HepG2 (cell line): ENCODE results near the gene APOC1. TPM values are rescaled to one million over a fixed set of nuclear protein-coding genes. Genes with fewer than 3 reads are reported as not detected.

Experiments used
- AGO2 ChIP-seq: fragments of 200-400 bp; formaldehyde crosslinking; optimal IDR thresholded peaks from 2 replicates; pipeline ENCODE3; 2017; ENCODE audit warnings: mild to moderate bottlenecking, low read depth, low read length, moderate library complexity
- ATRX ChIP-seq: sonication (generic); formaldehyde crosslinking; IDR thresholded peaks from 2 replicates; pipeline ENCODE4 v1.4.0; 2020; ENCODE audit warnings: missing genetic modification reagents, borderline replicate concordance
- CCAR2 ChIP-seq: fragments of 200-400 bp; formaldehyde crosslinking; optimal IDR thresholded peaks from 2 replicates; pipeline ENCODE3; 2018; ENCODE audit warnings: low read depth, mild to moderate bottlenecking, low read length, moderate library complexity
- CEBPG ChIP-seq: IDR thresholded peaks from 2 replicates; pipeline ENCODE4 v1.6.1; 2016
- EHMT2 ChIP-seq: fragments of 200-600 bp; sonication (generic); IDR thresholded peaks from 2 replicates; pipeline ENCODE4 v1.7.0; 2017; ENCODE audit warnings: antibody characterized with exemption, low read depth, low read length, borderline replicate concordance
- GFI1 ChIP-seq: sonication (generic); formaldehyde crosslinking; IDR thresholded peaks from 2 replicates; pipeline ENCODE4 v1.5.0; 2020; ENCODE audit warnings: missing genetic modification reagents, mild to moderate bottlenecking, borderline replicate concordance
- GZF1 ChIP-seq: sonication (generic); formaldehyde crosslinking; IDR thresholded peaks from 2 replicates; pipeline ENCODE4 v1.5.1; 2020; ENCODE audit warnings: mild to moderate bottlenecking, missing genetic modification reagents
- KDM6A ChIP-seq: IDR thresholded peaks from 2 replicates; pipeline ENCODE4 v1.6.1; 2016; ENCODE audit warnings: low read depth
- NFE2L2 ChIP-seq: fragments of 150-350 bp; IDR thresholded peaks from 2 replicates; pipeline ENCODE4 v1.6.1; 2014; ENCODE audit warnings: low read length
- NKX3-1 ChIP-seq: sonication (generic); formaldehyde crosslinking; IDR thresholded peaks from 2 replicates; pipeline ENCODE4 v1.5.0; 2020; ENCODE audit warnings: missing genetic modification reagents
- NR3C1 ChIP-seq: sonication (generic); formaldehyde crosslinking; IDR thresholded peaks from 2 replicates; pipeline ENCODE4 v1.4.0; 2020; ENCODE audit warnings: missing genetic modification reagents
- PAX8 ChIP-seq: sonication (generic); formaldehyde crosslinking; IDR thresholded peaks from 2 replicates; pipeline ENCODE4 v1.8.0; 2022; ENCODE audit warnings: mild to moderate bottlenecking, missing genetic modification reagents, borderline replicate concordance
- SSRP1 ChIP-seq: IDR thresholded peaks from 2 replicates; pipeline ENCODE4 v1.6.1; 2016; ENCODE audit warnings: control low read depth
- TBL1XR1 ChIP-seq: fragments of 150-350 bp; IDR thresholded peaks from 2 replicates; pipeline ENCODE4 v1.6.1; 2014; ENCODE audit warnings: borderline replicate concordance, low read length; ENCODE audit not compliant: partially characterized antibody
- ZNF335 ChIP-seq: sonication (generic); formaldehyde crosslinking; IDR thresholded peaks from 2 replicates; pipeline ENCODE4 v1.4.0; 2020; ENCODE audit warnings: missing genetic modification reagents
- ZNF382 ChIP-seq: sonication (generic); formaldehyde crosslinking; IDR thresholded peaks from 2 replicates; pipeline ENCODE4 v1.5.0; 2020; ENCODE audit warnings: missing genetic modification reagents, mild to moderate bottlenecking, borderline replicate concordance
- ZNF598 ChIP-seq: sonication (generic); formaldehyde crosslinking; IDR thresholded peaks from 2 replicates; pipeline ENCODE4 v1.5.1; 2020; ENCODE audit warnings: mild to moderate bottlenecking, missing genetic modification reagents, borderline replicate concordance
- ZNF660 ChIP-seq: sonication (generic); formaldehyde crosslinking; IDR thresholded peaks from 2 replicates; pipeline ENCODE4 v1.5.1; 2020; ENCODE audit warnings: mild to moderate bottlenecking, low read depth, missing genetic modification reagents, borderline replicate concordance
- polyA plus RNA-seq, 8 experiments: library from polyadenylated mRNA; depleted of rRNA in 3 of 8; stranded (reverse) in 7 of 8; unstranded in 1 of 8; fragments of >200 nt; fragmentation: Illumina TruSeq in 4 of 8; extraction: Trizol in 4 of 8; gene quantifications; 2 replicates each; pipeline versions ENCODE4 v1.2.1 to v1.2.3, GENCODE V29; 2011 to 2016; ENCODE audit warnings: low read depth in 4 of 8, missing spikeins in 1 of 8, mixed read lengths in 1 of 8; ENCODE audit not compliant: insufficient read depth in 1 of 8
- total RNA-seq, 5 experiments: library from RNA; depleted of rRNA; stranded (reverse); fragments of >200 nt; fragmentation: Illumina TruSeq; extraction: Trizol; gene quantifications; 2 replicates each; pipeline ENCODE4 v1.2.3, GENCODE V29; 2016; ENCODE audit warnings: low read depth in 1 of 5
- TF ChIP-seq, protein P1 (sequence below): sonication (generic); formaldehyde crosslinking; IDR thresholded peaks from 2 replicates; pipeline ENCODE4 v1.5.0; 2020; ENCODE audit warnings: missing genetic modification reagents, mild to moderate bottlenecking, borderline replicate concordance
- TF ChIP-seq, protein P2 (sequence below): sonication (generic); formaldehyde crosslinking; IDR thresholded peaks from 2 replicates; pipeline ENCODE4 v1.9.0; 2022; ENCODE audit warnings: missing genetic modification reagents, mild to moderate bottlenecking, borderline replicate concordance
- TF ChIP-seq, protein P3 (sequence below): sonication (generic); formaldehyde crosslinking; IDR thresholded peaks from 2 replicates; pipeline ENCODE4 v1.5.1; 2020; ENCODE audit warnings: mild to moderate bottlenecking, missing genetic modification reagents
- TF ChIP-seq, protein P4 (sequence below): sonication (generic); formaldehyde crosslinking; IDR thresholded peaks from 2 replicates; pipeline ENCODE4 v1.5.1; 2020; ENCODE audit warnings: missing genetic modification reagents, mild to moderate bottlenecking, borderline replicate concordance

Gene APOC1
- total and polyA plus RNA-seq, 2 of the 13 experiments (the other 11 are each of a cell fraction or from before 2014, with no cell fraction given) = 600 to 1,235 TPM

DNA sequence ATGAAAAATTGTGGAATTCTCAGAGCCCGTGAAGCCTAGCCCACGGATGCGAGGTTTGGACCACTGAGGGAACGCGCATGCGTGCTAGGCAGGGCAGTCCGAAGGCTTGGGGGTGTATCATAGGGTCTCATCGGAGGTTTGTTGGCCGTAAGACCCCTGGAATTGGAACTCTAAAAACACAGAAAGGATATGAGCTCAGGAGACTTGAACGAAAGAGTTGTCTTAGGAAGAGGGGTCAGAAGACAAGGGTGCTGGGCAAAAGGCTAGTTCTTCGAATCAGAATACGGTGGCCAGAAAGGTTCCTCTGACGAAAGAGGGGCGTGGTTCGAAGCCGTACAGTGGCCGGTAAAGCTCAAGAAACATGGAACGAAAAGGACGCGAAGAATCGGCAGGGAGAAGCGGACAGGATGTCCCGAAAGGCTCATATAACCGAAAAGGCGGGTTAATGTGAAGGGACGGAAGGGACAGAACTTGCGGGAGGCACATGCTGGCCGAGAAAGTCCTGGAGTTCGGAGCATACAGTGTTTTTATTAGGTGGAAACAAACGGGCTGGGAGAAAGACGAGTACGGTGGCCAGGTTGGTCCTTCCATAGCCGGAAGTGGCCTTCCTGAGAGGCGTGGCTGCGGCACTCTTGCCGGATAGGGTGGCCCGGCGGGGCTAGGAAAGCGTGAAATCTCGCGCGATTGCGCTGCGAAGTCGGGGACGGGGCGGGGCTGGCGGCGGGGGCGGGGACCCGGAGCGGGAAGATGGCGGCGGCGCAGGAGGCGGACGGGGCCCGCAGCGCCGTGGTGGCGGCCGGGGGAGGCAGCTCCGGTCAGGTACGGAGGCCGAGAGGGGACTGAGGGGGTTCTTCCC, 40.5 kb downstream of the APOC1 start, which contains the start of gene CLPTM1 (continued):
- TF ChIP-seq, protein P1, sequence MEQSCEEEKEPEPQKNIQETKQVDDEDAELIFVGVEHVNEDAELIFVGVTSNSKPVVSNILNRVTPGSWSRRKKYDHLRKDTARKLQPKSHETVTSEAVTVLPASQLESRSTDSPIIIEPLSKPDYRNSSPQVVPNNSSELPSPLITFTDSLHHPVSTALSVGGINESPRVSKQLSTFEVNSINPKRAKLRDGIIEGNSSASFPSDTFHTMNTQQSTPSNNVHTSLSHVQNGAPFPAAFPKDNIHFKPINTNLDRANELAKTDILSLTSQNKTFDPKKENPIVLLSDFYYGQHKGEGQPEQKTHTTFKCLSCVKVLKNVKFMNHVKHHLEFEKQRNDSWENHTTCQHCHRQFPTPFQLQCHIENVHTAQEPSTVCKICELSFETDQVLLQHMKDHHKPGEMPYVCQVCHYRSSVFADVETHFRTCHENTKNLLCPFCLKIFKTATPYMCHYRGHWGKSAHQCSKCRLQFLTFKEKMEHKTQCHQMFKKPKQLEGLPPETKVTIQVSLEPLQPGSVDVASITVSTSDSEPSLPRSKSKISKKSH = no peak
- TF ChIP-seq GFI1 (no peak), KDM6A (CRISPR knock-in tag) (no peak), ZNF660 (CRISPR knock-in tag) (no peak), ATRX (CRISPR knock-in tag) (no peak), CEBPG (peak; percentile 45), TBL1XR1 (peak; percentile 20), NKX3-1 (0 out of 2 replicates have a peak, but pooled peaks have one; percentile 36), ZNF335 (CRISPR knock-in tag) (no peak), SSRP1 (CRISPR knock-in tag) (peak; percentile 98), GZF1 (CRISPR knock-in tag) (no peak), AGO2 (no peak), CCAR2 (no peak), ZNF598 (no peak), PAX8 (CRISPR knock-in tag) (no peak), NR3C1 (CRISPR knock-in tag) (no peak), NFE2L2 (no peak), EHMT2 (no peak), ZNF382 (CRISPR knock-in tag) (no peak)
- TF ChIP-seq, protein P2, sequence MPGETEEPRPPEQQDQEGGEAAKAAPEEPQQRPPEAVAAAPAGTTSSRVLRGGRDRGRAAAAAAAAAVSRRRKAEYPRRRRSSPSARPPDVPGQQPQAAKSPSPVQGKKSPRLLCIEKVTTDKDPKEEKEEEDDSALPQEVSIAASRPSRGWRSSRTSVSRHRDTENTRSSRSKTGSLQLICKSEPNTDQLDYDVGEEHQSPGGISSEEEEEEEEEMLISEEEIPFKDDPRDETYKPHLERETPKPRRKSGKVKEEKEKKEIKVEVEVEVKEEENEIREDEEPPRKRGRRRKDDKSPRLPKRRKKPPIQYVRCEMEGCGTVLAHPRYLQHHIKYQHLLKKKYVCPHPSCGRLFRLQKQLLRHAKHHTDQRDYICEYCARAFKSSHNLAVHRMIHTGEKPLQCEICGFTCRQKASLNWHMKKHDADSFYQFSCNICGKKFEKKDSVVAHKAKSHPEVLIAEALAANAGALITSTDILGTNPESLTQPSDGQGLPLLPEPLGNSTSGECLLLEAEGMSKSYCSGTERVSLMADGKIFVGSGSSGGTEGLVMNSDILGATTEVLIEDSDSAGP (CRISPR knock-in tag) = peak; percentile 74; the same call in 1 of the 2 replicates
- TF ChIP-seq, protein P3, sequence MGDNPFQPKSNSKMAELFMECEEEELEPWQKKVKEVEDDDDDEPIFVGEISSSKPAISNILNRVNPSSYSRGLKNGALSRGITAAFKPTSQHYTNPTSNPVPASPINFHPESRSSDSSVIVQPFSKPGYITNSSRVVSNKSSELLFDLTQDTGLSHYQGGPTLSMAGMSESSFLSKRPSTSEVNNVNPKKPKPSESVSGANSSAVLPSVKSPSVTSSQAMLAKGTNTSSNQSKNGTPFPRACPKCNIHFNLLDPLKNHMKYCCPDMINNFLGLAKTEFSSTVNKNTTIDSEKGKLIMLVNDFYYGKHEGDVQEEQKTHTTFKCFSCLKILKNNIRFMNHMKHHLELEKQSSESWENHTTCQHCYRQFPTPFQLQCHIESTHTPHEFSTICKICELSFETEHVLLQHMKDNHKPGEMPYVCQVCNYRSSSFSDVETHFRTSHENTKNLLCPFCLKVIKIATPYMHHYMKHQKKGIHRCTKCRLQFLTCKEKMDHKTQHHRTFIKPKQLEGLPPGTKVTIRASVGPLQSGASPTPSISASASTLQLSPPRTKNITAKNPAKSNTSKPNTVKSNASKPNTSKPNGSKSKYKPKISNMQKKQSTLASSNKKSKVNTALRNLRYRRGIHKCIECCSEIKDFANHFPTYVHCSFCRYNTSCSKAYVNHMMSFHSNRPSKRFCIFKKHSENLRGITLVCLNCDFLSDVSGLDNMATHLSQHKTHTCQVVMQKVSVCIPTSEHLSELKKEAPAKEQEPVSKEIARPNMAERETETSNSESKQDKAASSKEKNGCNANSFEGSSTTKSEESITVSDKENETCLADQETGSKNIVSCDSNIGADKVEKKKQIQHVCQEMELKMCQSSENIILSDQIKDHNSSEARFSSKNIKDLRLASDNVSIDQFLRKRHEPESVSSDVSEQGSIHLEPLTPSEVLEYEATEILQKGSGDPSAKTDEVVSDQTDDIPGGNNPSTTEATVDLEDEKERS = 0 out of 2 replicates have a peak, but pooled peaks have one; percentile 17
- TF ChIP-seq, protein P4, sequence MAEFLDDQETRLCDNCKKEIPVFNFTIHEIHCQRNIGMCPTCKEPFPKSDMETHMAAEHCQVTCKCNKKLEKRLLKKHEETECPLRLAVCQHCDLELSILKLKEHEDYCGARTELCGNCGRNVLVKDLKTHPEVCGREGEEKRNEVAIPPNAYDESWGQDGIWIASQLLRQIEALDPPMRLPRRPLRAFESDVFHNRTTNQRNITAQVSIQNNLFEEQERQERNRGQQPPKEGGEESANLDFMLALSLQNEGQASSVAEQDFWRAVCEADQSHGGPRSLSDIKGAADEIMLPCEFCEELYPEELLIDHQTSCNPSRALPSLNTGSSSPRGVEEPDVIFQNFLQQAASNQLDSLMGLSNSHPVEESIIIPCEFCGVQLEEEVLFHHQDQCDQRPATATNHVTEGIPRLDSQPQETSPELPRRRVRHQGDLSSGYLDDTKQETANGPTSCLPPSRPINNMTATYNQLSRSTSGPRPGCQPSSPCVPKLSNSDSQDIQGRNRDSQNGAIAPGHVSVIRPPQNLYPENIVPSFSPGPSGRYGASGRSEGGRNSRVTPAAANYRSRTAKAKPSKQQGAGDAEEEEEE = 0 out of 2 replicates have a peak, but pooled peaks have one; percentile 26
